ENCODE measurements around the gene ITGAL.
"Not testable (repeated sequence)": the region's sequence is repeated elsewhere in the genome, so short reads cannot be mapped to it uniquely, and the experiment has no call there.

ITGAL gene

GRCh38 chr16:30491744-30492308 lies 19.3 kb downstream of the ITGAL start:
- DNase-seq (ENCODE audit: low read depth), result peak; percentile 97

GRCh38 chr16:30493941-30494488 lies 21.5 kb downstream of the ITGAL start:
- no peak for DNase-seq (ENCODE audit: low read depth)

- no peak for DNase-seq (ENCODE audit: low read depth)
Measured at GRCh38 chr16:30494709-30495108, 22.2 kb downstream of the ITGAL start.

DNA sequence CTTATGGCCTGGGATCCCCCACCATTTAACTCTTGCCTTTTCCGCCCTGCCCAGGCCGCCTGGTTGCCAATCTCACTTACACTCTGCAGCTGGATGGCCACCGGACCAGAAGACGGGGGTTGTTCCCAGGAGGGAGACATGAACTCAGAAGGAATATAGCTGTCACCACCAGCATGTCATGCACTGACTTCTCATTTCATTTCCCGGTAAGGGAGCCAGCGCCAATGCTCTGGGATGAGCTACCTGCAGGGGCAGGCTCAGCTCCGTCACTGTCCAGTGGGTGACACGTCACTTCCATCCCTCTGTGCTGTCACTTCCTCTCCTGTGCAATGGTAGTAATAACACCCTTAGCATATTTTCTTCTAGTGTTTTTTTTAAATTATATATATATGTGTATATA lies 26.7 kb downstream of the ITGAL start:
- no peak for DNase-seq (ENCODE audit: low read depth)

DNA sequence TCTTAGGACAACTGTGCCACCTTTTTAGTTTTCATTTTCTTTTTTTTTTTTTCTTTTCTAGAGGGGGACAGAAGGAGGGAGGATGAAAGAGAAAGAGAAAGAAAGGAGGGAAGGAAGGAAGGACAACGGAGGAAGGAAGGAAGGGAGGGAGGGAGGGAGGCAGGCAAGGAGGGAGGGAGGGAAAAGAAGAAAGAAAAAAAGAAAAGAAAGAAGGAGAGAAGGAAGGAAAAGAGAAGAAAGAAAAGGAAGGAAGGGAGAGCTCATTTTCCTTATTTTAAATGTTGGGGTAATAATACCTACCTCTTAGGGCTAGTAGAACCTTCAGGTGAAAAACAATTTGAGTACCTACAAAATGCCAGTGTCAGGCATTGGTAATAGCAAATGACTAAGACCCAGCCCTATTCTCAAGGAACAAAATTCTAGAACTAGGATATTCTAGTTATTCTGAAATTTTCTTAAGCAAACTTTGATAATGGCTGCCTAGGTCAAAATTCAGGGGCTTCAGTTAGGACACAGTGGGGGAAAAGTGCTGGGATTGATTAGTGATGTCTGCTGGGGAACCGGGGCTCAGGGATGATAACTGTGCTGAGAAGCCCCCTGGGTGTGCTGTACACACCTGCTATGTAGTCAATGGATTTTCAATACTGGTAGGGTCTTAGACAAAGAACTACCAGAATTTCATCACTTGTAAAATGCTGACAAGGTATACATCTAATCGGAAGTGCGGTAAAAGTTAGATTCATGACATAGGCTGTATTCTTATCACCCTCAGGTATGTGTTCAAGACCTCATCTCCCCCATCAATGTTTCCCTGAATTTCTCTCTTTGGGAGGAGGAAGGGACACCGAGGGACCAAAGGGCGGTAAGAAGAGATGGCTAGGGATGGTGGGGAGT lies 31.1 kb downstream of the ITGAL start:
- DNase-seq (ENCODE audit: low read depth), result no peak

GRCh38 chr16:30509081-30509765 lies 36.7 kb downstream of the ITGAL start:
- no peak for DNase-seq (ENCODE audit: low read depth)

- DNase-seq (ENCODE audit: low read depth), result no peak
Measured at GRCh38 chr16:30510376-30510938, 37.9 kb downstream of the ITGAL start.

GRCh38 chr16:30511509-30511908 lies 39.0 kb downstream of the ITGAL start:
- DNase-seq (ENCODE audit: low read depth), result no peak

GRCh38 chr16:30515275-30515674 lies 42.7 kb downstream of the ITGAL start:
- DNase-seq (ENCODE audit: low read depth), result no peak

GRCh38 chr16:30518552-30518951 lies 46.0 kb downstream of the ITGAL start:
- no peak for DNase-seq (ENCODE audit: low read depth)

DNA sequence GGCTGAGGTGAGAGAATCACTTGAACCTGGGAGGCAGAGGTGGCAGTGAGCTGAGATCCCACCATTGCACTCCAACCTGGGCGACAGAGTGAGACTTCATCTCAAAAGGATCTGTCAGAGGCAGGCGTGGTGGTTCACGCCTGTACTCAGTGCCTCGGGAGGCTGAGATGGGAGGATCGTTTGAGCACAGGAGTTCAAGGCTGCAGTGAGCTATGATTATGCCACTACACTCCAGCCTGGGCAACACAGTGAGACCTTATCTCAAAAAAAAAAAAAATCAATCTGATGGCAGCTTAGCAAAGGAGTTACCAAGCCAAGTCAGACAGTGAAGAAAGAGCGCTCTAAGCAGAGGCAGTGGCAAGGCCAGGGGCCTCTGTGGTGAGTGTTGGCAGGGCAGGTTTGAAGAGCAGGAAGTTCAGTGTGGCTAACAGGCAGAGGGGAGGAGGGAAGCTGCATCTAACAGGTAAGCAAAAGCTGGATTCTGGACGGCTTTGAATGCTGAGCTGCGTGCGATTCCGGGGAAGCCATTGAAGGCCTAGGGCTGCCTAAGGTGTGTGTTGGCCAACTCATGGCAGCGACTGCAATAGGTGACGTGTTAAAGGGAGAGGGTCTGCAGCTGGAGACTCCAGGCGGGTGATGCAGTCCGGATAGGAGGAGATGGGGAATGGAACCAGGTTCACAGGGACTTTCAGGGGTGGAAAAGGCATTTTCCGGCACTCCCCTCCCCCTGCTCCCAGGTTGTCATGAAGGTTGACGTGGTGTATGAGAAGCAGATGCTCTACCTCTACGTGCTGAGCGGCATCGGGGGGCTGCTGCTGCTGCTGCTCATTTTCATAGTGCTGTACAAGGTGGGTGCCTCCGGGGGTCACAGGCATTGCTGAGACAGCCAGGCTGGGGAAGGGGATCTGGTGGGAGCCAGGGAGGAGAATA lies 46.8 kb downstream of the ITGAL start:
- no peak for DNase-seq (ENCODE audit: low read depth)

DNA sequence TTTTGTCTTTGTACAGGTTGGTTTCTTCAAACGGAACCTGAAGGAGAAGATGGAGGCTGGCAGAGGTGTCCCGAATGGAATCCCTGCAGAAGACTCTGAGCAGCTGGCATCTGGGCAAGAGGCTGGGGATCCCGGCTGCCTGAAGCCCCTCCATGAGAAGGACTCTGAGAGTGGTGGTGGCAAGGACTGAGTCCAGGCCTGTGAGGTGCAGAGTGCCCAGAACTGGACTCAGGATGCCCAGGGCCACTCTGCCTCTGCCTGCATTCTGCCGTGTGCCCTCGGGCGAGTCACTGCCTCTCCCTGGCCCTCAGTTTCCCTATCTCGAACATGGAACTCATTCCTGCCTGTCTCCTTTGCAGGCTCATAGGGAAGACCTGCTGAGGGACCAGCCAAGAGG lies 48.9 kb downstream of the ITGAL start:
- DNase-seq (ENCODE audit: low read depth), result no peak

GRCh38 chr16:30521873-30522641 lies 49.5 kb downstream of the ITGAL start:
- no peak for DNase-seq (ENCODE audit: low read depth)

GRCh38 chr16:30522702-30523463 lies 50.3 kb downstream of the ITGAL start:
- not testable (repeated sequence) for DNase-seq (ENCODE audit: low read depth)

GRCh38 chr16:30523768-30524574 lies 51.4 kb downstream of the ITGAL start:
- DNase-seq (ENCODE audit: low read depth), result no peak

DNA sequence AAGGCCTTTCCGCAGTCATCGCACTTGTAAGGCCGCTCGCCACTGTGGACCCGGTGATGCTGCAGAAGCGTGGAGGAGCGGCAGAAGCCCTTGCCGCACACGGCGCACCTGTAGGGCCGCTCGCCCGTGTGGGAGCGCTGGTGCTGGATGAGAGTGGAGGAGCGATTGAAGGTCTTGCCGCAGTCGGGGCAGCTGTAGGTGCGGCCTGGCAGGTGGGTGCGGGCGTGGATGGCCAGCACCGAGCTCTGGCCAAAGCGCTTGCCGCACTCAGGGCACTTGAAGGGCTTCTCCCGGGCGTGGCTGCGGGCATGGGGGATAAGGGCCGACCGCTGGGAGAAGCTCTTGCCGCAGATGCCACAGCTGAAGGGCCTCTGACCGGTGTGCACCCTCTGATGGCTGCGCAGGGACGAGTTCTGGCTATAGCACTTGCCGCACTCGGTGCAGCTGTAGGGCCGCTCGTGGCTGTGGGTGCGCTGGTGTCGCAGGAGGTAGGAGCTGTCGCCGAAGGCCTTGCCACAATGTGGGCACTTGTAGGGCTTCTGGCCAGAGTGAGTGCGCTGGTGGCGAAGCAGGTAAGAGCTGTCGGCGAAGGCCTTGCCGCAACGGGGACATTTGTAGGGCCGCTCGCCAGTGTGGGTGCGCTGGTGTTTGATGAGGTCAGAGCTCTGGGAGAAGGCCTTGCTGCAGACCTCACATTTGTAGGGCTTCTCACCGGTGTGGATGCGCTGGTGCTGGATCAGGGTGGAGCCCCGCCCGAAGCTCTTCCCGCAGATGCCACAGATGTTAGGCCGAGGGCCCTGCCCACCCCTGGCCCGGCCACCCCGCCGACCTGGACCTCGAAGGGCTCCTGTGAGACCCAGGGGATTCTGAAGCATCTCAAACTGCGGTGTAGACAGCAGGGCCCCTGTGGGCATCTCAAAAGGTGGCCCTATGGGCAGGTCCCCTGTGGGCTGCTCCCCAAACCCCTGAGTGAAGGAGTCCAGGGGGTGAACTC lies 52.3 kb downstream of the ITGAL start:
- no peak for DNase-seq (ENCODE audit: low read depth)

- no peak for DNase-seq (ENCODE audit: low read depth)
Measured at GRCh38 chr16:30525844-30526136, 53.2 kb downstream of the ITGAL start.

Data from EH (cell line).